H1 (cell line): Measurements from ENCODE around the gene KCNE4.

Experiments
- POLR2AphosphoS5 ChIP-seq: IDR thresholded peaks from 2 replicates; pipeline ENCODE4 v1.6.1; 2011; ENCODE audit warnings: low read depth, low read length
- RAD21 ChIP-seq, 2 experiments: IDR thresholded peaks in 1 of 2; conservative IDR thresholded peaks in 1 of 2; 2 replicates each; pipeline ENCODE4 v1.6.1; 2011; ENCODE audit warnings: low read depth in 2 of 2, low read length in 2 of 2, improper control_type of control experiment in 1 of 2, inconsistent platforms in 1 of 2, mild to moderate bottlenecking in 1 of 2, moderate library complexity in 1 of 2
- TF ChIP-seq, protein P1 (sequence below), 3 experiments: IDR thresholded peaks; 1 replicate in 2 of 3; 2 replicates in 1 of 3; pipeline versions ENCODE4 v1.5.1 to v1.6.1; 2011; ENCODE audit warnings: low read length in 3 of 3, mild to moderate bottlenecking in 3 of 3, inconsistent platforms in 2 of 3, low read depth in 1 of 3, moderate library complexity in 1 of 3; ENCODE audit not compliant: insufficient read depth in 1 of 3; ENCODE audit errors: control extremely low read depth in 1 of 3

DNA sequence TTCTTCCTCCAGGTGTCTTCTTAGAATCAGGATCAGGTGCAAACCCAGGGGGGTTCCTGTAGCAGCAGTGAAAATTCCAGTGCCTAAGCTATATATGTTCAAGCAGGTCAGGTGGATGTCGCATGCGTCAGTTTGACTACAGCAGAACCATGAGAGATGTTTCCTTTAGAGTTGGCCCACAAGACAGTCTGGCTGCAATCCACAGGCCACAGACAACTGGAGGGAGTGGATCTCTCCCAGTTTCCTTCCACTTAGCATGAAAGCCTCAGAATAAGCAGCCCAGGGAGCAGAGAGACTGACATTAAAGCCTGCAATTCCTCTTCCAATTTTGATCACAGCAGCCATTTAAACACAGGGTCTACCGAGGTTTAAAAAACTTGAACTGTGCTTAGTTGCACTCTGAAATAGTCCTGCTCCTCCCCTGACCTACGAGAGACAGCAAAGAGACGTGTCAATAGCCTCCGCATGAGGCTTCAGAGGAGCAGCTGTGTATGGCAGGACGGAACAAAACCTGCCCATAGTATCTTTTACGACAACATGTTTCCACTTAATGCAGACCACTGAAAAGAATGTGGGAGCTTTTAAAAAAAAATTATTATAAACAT is 988 bp upstream of the KCNE4 start:
- TF ChIP-seq POLR2AphosphoS5 (no peak), RAD21 (IDR thresholded peaks at IDR 0.05 in 1 of 2, conservative IDR thresholded peaks at IDR 0.05 in 1 of 2; ENCODE audit: low read depth in 2 of 2, low read length in 2 of 2) (no peak)
- TF ChIP-seq, protein P1, sequence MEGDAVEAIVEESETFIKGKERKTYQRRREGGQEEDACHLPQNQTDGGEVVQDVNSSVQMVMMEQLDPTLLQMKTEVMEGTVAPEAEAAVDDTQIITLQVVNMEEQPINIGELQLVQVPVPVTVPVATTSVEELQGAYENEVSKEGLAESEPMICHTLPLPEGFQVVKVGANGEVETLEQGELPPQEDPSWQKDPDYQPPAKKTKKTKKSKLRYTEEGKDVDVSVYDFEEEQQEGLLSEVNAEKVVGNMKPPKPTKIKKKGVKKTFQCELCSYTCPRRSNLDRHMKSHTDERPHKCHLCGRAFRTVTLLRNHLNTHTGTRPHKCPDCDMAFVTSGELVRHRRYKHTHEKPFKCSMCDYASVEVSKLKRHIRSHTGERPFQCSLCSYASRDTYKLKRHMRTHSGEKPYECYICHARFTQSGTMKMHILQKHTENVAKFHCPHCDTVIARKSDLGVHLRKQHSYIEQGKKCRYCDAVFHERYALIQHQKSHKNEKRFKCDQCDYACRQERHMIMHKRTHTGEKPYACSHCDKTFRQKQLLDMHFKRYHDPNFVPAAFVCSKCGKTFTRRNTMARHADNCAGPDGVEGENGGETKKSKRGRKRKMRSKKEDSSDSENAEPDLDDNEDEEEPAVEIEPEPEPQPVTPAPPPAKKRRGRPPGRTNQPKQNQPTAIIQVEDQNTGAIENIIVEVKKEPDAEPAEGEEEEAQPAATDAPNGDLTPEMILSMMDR (IDR thresholded peaks at IDR 0.05; ENCODE audit: control extremely low read depth in 1 of 3, insufficient read depth in 1 of 3, low read depth in 1 of 3, low read length in 3 of 3): no peak
